HCT116 (cell line): ENCODE results near the gene MLH3. TPM values are rescaled to one million over a fixed set of nuclear protein-coding genes. Genes with fewer than 3 reads are reported as not detected.
A peak's percentile ranks its signal among the peaks of the same experiment; 100 is the strongest.

ENCODE experiments used
- ATAC-seq: fragments of 200-7000 bp; cut with Tn5 transposase; 2 replicates; pipeline ENCODE4 v1.9.1; 2020; ENCODE audit warnings: mild to moderate bottlenecking, moderate library complexity
- BruUV-seq: library from RNA; stranded (reverse); fragments of 400-500 nt; replicated peaks from 2 replicates; lab custom pipeline; 2021; lab: Mats Ljungman, UMichigan
- CTCF ChIA-PET: fragments of 300-600 bp; sonication (Branson Sonifier 250); formaldehyde crosslinking; loops from one replicate; lab custom pipeline; 2021; ENCODE audit warnings: antibody characterized with exemption; lab: Charles Lee
- POLR2A ChIA-PET: fragments of 300-600, 350-600 bp; sonication (Branson Sonifier 250); formaldehyde crosslinking; loops from one replicate; lab custom pipeline; 2021; ENCODE audit warnings: antibody characterized with exemption; lab: Charles Lee
- RAD21 ChIA-PET, 2 experiments: fragments of 300-600 bp; sonication (Branson Sonifier 250); formaldehyde crosslinking; loops; one replicate each; lab custom pipeline; 2023; ENCODE audit warnings: low total read pairs in 2 of 2; ENCODE audit not compliant: uncharacterized antibody in 2 of 2, unreplicated experiment in 2 of 2, low non-redundant PET in 1 of 2; lab: Charles Lee
- DNase-seq: peaks from one replicate; pipeline ENCODE4 v3.0.0-alpha.2; 2010; ENCODE audit warnings: low read depth, low spot score
- H2AFZ ChIP-seq: fragments of 200-600 bp; shearing (Covaris generic), sonication (generic); 2 replicates; pipeline ENCODE4 v1.6.1; 2017; ENCODE audit warnings: low read depth, mixed run types, mixed read lengths, antibody characterized with exemption, low read length; ENCODE audit not compliant: poor library complexity, severe bottlenecking
- H3K27ac ChIP-seq: 2 replicates; pipeline ENCODE4 v1.5.1; 2012; ENCODE audit warnings: low read depth, low read length
- H3K27me3 ChIP-seq: fragments of 200-600 bp; sonication (generic); 2 replicates; pipeline ENCODE4 v1.6.1; 2016; ENCODE audit warnings: mixed run types, low read length, mixed read lengths; ENCODE audit not compliant: insufficient read depth
- H3K36me3 ChIP-seq, 2 experiments: fragments of 200-500 bp in 1 of 2; fragments of 200-600 bp in 1 of 2; sonication (Bioruptor generic) in 1 of 2; sonication (generic) in 1 of 2; 2 replicates each; pipeline versions ENCODE4 v1.5.1 to v1.6.1; 2014 to 2016; ENCODE audit warnings: low read length in 2 of 2, inconsistent platforms in 1 of 2, mixed read lengths in 1 of 2, mixed run types in 1 of 2; ENCODE audit not compliant: insufficient read depth in 2 of 2, control insufficient read depth in 1 of 2
- H3K4me1 ChIP-seq, 2 experiments: fragments of 200-600 bp in 1 of 2; sonication (generic) in 1 of 2; 2 replicates each; pipeline versions ENCODE4 v1.5.1 to v1.6.1; 2012 to 2017; ENCODE audit warnings: low read length in 2 of 2, inconsistent platforms in 1 of 2, mild to moderate bottlenecking in 1 of 2, mixed read lengths in 1 of 2, mixed run types in 1 of 2, moderate library complexity in 1 of 2; ENCODE audit not compliant: insufficient read depth in 2 of 2, control insufficient read depth in 1 of 2
- H3K4me2 ChIP-seq: fragments of 200-600 bp; sonication (generic); 2 replicates; pipeline ENCODE4 v1.6.1; 2017; ENCODE audit warnings: mixed run types, low read length, mixed read lengths
- H3K4me3 ChIP-seq, 2 experiments: fragments of 200-600 bp in 1 of 2; sonication (generic) in 1 of 2; replicated peaks in 1 of 2; 2 replicates each; pipeline ENCODE4 v1.5.1; 2011 to 2016; ENCODE audit warnings: low read length in 2 of 2, control low read depth in 1 of 2, low read depth in 1 of 2, mild to moderate bottlenecking in 1 of 2, mixed read lengths in 1 of 2, mixed run types in 1 of 2
- H3K79me2 ChIP-seq: fragments of 200-600 bp; sonication (generic); 2 replicates; pipeline ENCODE4 v1.6.1; 2017; ENCODE audit warnings: mild to moderate bottlenecking, mixed run types, low read length, moderate library complexity, mixed read lengths; ENCODE audit not compliant: insufficient read depth
- H3K9ac ChIP-seq: fragments of 200-600 bp; sonication (generic); 2 replicates; pipeline ENCODE4 v1.6.1; 2016; ENCODE audit warnings: low read length, mixed read lengths
- H3K9me2 ChIP-seq: fragments of 200-600 bp; sonication (generic), shearing (Covaris generic); 2 replicates; pipeline ENCODE4 v1.6.1; 2017; ENCODE audit warnings: mixed run types, mild to moderate bottlenecking, moderate library complexity; ENCODE audit not compliant: insufficient read depth
- H3K9me3 ChIP-seq, 2 experiments: fragments of 200-500 bp in 1 of 2; fragments of 200-600 bp in 1 of 2; sonication (Bioruptor generic) in 1 of 2; sonication (generic) in 1 of 2; 2 replicates each; pipeline ENCODE4 v1.6.1; 2014 to 2017; ENCODE audit warnings: low read length in 2 of 2, mixed read lengths in 2 of 2, inconsistent platforms in 1 of 2, low read depth in 1 of 2, mild to moderate bottlenecking in 1 of 2, mixed run types in 1 of 2, moderate library complexity in 1 of 2; ENCODE audit not compliant: control insufficient read depth in 1 of 2, insufficient read depth in 1 of 2
- H4K20me1 ChIP-seq: fragments of 200-600 bp; sonication (generic), shearing (Covaris generic); 2 replicates; pipeline ENCODE4 v1.6.1; 2017; ENCODE audit warnings: mixed run types, mild to moderate bottlenecking, moderate library complexity; ENCODE audit not compliant: insufficient read depth
- CBX3 ChIP-seq: IDR thresholded peaks from 2 replicates; pipeline ENCODE4 v1.6.1; 2012; ENCODE audit warnings: low read depth
- CEBPB ChIP-seq: IDR thresholded peaks from 2 replicates; pipeline ENCODE4 v1.6.1; 2012; ENCODE audit warnings: low read depth
- EGR1 ChIP-seq: IDR thresholded peaks from 2 replicates; pipeline ENCODE4 v1.6.1; 2012; ENCODE audit warnings: low read depth
- ELF1 ChIP-seq: IDR thresholded peaks from 2 replicates; pipeline ENCODE4 v1.6.1; 2012; ENCODE audit warnings: low read depth, borderline replicate concordance
- EZH2 ChIP-seq: fragments of 200-600 bp; sonication (generic); IDR thresholded peaks from 2 replicates; pipeline ENCODE4 v1.6.1; 2017; ENCODE audit warnings: antibody characterized with exemption, mixed run types
- EZH2phosphoT487 ChIP-seq: fragments of 200-600 bp; IDR thresholded peaks from 2 replicates; pipeline ENCODE4 v1.6.1; 2018; ENCODE audit warnings: antibody characterized with exemption, borderline replicate concordance
- JUND ChIP-seq: IDR thresholded peaks from 2 replicates; pipeline ENCODE4 v1.6.1; 2012
- POLR2A ChIP-seq: IDR thresholded peaks from 2 replicates; pipeline ENCODE4 v1.7.0; 2011; ENCODE audit warnings: borderline replicate concordance; ENCODE audit not compliant: insufficient read depth, insufficient read length; ENCODE audit errors: extremely low read depth
- POLR2AphosphoS5 ChIP-seq: IDR thresholded peaks from 2 replicates; pipeline ENCODE4 v1.6.1; 2011; ENCODE audit warnings: mild to moderate bottlenecking, low read depth, low read length, moderate library complexity
- RAD21 ChIP-seq: IDR thresholded peaks from 2 replicates; pipeline ENCODE4 v1.6.1; 2012; ENCODE audit warnings: low read depth, mild to moderate bottlenecking
- SP1 ChIP-seq: IDR thresholded peaks from 2 replicates; pipeline ENCODE4 v1.6.1; 2012; ENCODE audit warnings: low read depth
- SRF ChIP-seq: IDR thresholded peaks from 2 replicates; pipeline ENCODE4 v1.6.1; 2012; ENCODE audit warnings: low read depth
- TCF7L2 ChIP-seq: IDR thresholded peaks from 2 replicates; pipeline ENCODE4 v1.7.0; 2011; ENCODE audit warnings: borderline replicate concordance, inconsistent platforms; ENCODE audit not compliant: insufficient read depth, insufficient read length; ENCODE audit errors: extremely low read depth
- YY1 ChIP-seq: IDR thresholded peaks from 2 replicates; pipeline ENCODE4 v1.6.1; 2011; ENCODE audit warnings: low read length, low read depth, moderate library complexity, mild to moderate bottlenecking; ENCODE audit not compliant: insufficient replicate concordance; ENCODE audit errors: extremely low read depth
- ZFX ChIP-seq: fragments of 450-650 bp; IDR thresholded peaks from 2 replicates; pipeline ENCODE4 v1.6.1; 2017
- ZNF274 ChIP-seq: fragments of 200-500 bp; sonication (Bioruptor generic); IDR thresholded peaks from 2 replicates; pipeline ENCODE4 v1.6.1; 2014; ENCODE audit warnings: mild to moderate bottlenecking, low read depth, low read length, inconsistent platforms
- intact Hi-C: fragments of 100-400 bp; cut with micrococcal nuclease; formaldehyde crosslinking; loops from 2 replicates; pipeline ENCODE4 v1.10.0; 2022
- total RNA-seq: library from RNA; stranded (reverse); gene quantifications from one replicate; pipeline ENCODE4 v1.2.1, GENCODE V29; 2021; ENCODE audit not compliant: unreplicated experiment
- TF ChIP-seq, protein P1 (sequence below): IDR thresholded peaks from 2 replicates; pipeline ENCODE4 v1.6.1; 2012
- TF ChIP-seq, protein P2 (sequence below), 3 experiments: fragments of 200-600 bp in 1 of 3; sonication (generic) in 1 of 3; IDR thresholded peaks in 2 of 3; conservative IDR thresholded peaks in 1 of 3; 2 replicates each; pipeline ENCODE4 v1.5.1; 2012 to 2017; ENCODE audit warnings: low read depth in 2 of 3, low read length in 2 of 3, antibody characterized with exemption in 1 of 3, borderline replicate concordance in 1 of 3, control low read depth in 1 of 3, mild to moderate bottlenecking in 1 of 3, mixed read lengths in 1 of 3, mixed run types in 1 of 3, moderate library complexity in 1 of 3; ENCODE audit not compliant: insufficient read depth in 1 of 3
- TF ChIP-seq, protein P3 (sequence below): IDR thresholded peaks from 2 replicates; pipeline ENCODE4 v1.6.1; 2011; ENCODE audit warnings: mild to moderate bottlenecking, low read length, moderate library complexity; ENCODE audit not compliant: insufficient replicate concordance; ENCODE audit errors: extremely low read depth

Gene MLH3
- total RNA-seq, 1 experiment from 2014 or later, result 14.7 TPM

DNA sequence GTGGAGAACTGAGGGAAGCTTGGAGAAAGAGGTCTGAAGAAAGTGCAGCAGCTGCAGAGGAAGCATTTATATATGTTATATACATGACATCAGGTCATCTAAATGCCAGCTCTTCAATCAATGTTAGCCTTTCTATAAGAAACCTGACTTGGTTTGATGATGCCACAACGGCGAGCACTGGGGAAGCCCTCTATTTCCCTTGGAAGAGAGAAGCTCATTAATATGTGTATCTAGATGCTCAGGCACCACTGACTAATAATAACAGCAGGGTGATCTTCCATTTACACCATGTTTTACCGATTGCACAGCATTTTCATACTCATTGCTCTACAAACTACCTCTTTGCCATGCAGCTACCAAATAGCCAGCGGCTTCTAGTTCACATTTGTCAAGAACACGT, 11.7 kb upstream of the MLH3 start:
- Histone ChIP-seq H3K4me1 (peaks cover 6 to 16% of the 10 kb centered on the region in 2 experiments; a peak in 3 of 4 replicates), H4K20me1 (no peaks in the 10 kb centered on the region), H2AFZ (no peak overlapping the region), H3K9ac (peak overlapping the region; percentile 77), H3K9me3 (no peaks in the 10 kb centered on the region), H3K4me3 (peak overlapping the region; percentile 72 to 83), H3K4me2 (peak overlapping the region; percentile 86), H3K27ac (peak overlapping the region; percentile 70; the same call in 1 of the 2 replicates), H3K9me2 (no peaks in the 10 kb centered on the region), H3K79me2 (peaks cover 40% of the 10 kb centered on the region), H3K36me3 (peaks cover 2 to 20% of the 10 kb centered on the region in 2 experiments; a peak in 1 of 4 replicates), H3K27me3 (no peaks in the 10 kb centered on the region)
- ChIA-PET RAD21 (no interaction called here), POLR2A (no interaction called here), CTCF (interaction anchor here (1.4 kb wide), 1 partner anchor 118 kb away, joined by 6 read pairs; no protein-coding TSS in a partner anchor)
- TF ChIP-seq YY1 (no peak), RAD21 (no peak), EGR1 (no peak), POLR2AphosphoS5 (no peak), CEBPB (no peak), EZH2 (no peak), JUND (no peak), POLR2A (no peak), EZH2phosphoT487 (no peak), ELF1 (no peak), CBX3 (no peak), SP1 (no peak), ZNF274 (no peak), TCF7L2 (no peak), SRF (no peak), ZFX (no peak)
- TF ChIP-seq, protein P1, sequence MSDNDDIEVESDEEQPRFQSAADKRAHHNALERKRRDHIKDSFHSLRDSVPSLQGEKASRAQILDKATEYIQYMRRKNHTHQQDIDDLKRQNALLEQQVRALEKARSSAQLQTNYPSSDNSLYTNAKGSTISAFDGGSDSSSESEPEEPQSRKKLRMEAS, result no peak
- TF ChIP-seq, protein P2, sequence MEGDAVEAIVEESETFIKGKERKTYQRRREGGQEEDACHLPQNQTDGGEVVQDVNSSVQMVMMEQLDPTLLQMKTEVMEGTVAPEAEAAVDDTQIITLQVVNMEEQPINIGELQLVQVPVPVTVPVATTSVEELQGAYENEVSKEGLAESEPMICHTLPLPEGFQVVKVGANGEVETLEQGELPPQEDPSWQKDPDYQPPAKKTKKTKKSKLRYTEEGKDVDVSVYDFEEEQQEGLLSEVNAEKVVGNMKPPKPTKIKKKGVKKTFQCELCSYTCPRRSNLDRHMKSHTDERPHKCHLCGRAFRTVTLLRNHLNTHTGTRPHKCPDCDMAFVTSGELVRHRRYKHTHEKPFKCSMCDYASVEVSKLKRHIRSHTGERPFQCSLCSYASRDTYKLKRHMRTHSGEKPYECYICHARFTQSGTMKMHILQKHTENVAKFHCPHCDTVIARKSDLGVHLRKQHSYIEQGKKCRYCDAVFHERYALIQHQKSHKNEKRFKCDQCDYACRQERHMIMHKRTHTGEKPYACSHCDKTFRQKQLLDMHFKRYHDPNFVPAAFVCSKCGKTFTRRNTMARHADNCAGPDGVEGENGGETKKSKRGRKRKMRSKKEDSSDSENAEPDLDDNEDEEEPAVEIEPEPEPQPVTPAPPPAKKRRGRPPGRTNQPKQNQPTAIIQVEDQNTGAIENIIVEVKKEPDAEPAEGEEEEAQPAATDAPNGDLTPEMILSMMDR (IDR thresholded peaks at IDR 0.05 in 2 of 3, conservative IDR thresholded peaks at IDR 0.05 in 1 of 3; ENCODE audit: borderline replicate concordance in 1 of 3, insufficient read depth in 1 of 3, low read depth in 2 of 3, low read length in 2 of 3), result no peak
- TF ChIP-seq, protein P3, sequence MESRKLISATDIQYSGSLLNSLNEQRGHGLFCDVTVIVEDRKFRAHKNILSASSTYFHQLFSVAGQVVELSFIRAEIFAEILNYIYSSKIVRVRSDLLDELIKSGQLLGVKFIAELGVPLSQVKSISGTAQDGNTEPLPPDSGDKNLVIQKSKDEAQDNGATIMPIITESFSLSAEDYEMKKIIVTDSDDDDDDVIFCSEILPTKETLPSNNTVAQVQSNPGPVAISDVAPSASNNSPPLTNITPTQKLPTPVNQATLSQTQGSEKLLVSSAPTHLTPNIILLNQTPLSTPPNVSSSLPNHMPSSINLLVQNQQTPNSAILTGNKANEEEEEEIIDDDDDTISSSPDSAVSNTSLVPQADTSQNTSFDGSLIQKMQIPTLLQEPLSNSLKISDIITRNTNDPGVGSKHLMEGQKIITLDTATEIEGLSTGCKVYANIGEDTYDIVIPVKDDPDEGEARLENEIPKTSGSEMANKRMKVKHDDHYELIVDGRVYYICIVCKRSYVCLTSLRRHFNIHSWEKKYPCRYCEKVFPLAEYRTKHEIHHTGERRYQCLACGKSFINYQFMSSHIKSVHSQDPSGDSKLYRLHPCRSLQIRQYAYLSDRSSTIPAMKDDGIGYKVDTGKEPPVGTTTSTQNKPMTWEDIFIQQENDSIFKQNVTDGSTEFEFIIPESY, result no peak
- intact Hi-C loops, result no loop called here
- ATAC-seq (no peak), DNase-seq (no peak)
- BruUV-seq, result no TSS peak
